MM.1S (cell line): ENCODE data around the gene PKHD1.

ENCODE experiments used
- DNase-seq: peaks from one replicate; pipeline ENCODE4 v3.0.0-alpha.2; 2015
- H2AFZ ChIP-seq: fragments of 300-600 bp; sonication (generic); 2 replicates; pipeline ENCODE4 v1.6.0; 2016; ENCODE audit warnings: antibody characterized with exemption, low read length
- H3F3A ChIP-seq: fragments of 300-600 bp; sonication (generic); 2 replicates; pipeline ENCODE4 v1.6.1; 2016; ENCODE audit warnings: mild to moderate bottlenecking, antibody characterized with exemption, low read length, moderate library complexity, mixed read lengths; ENCODE audit not compliant: insufficient read depth
- H3K27ac ChIP-seq: fragments of 300-600 bp; sonication (generic); 2 replicates; pipeline ENCODE4 v1.5.1; 2016; ENCODE audit warnings: mild to moderate bottlenecking, low read length
- H3K27me3 ChIP-seq: fragments of 300-600 bp; sonication (generic); replicated peaks from 2 replicates; pipeline ENCODE4 v1.6.0; 2016; ENCODE audit warnings: low read length; ENCODE audit not compliant: insufficient read depth
- H3K36me3 ChIP-seq: fragments of 300-600 bp; sonication (generic); replicated peaks from 2 replicates; pipeline ENCODE4 v1.6.1; 2016; ENCODE audit warnings: mild to moderate bottlenecking, low read length, mixed read lengths; ENCODE audit not compliant: insufficient read depth
- H3K4me1 ChIP-seq: fragments of 300-600 bp; sonication (generic); 2 replicates; pipeline ENCODE4 v1.6.1; 2016; ENCODE audit warnings: low read length, mixed read lengths
- H3K4me2 ChIP-seq: fragments of 300-600 bp; sonication (generic); 2 replicates; pipeline ENCODE4 v1.6.0; 2016; ENCODE audit warnings: low read depth, low read length
- H3K4me3 ChIP-seq: fragments of 300-600 bp; sonication (generic); 2 replicates; pipeline ENCODE4 v1.5.1; 2016; ENCODE audit warnings: low read length, mixed read lengths
- H3K79me2 ChIP-seq: fragments of 300-600 bp; sonication (generic); 2 replicates; pipeline ENCODE4 v1.6.1; 2016; ENCODE audit warnings: mixed run types, low read length, mixed read lengths
- H3K9ac ChIP-seq: fragments of 300-600 bp; sonication (generic); 2 replicates; pipeline ENCODE4 v1.6.1; 2016; ENCODE audit warnings: low read length, mixed read lengths
- H3K9me2 ChIP-seq: fragments of 300-600 bp; sonication (generic); replicated peaks from 2 replicates; pipeline ENCODE4 v1.6.1; 2016; ENCODE audit warnings: mild to moderate bottlenecking, low read length, mixed read lengths; ENCODE audit not compliant: insufficient read depth
- H3K9me3 ChIP-seq: fragments of 300-600 bp; sonication (generic); replicated peaks from 2 replicates; pipeline ENCODE4 v1.6.1; 2016; ENCODE audit warnings: mild to moderate bottlenecking, low read length, mixed read lengths; ENCODE audit not compliant: insufficient read depth
- H4K20me1 ChIP-seq: fragments of 300-600 bp; sonication (generic); 2 replicates; pipeline ENCODE4 v1.6.1; 2016; ENCODE audit warnings: mild to moderate bottlenecking, low read length, moderate library complexity, mixed read lengths; ENCODE audit not compliant: insufficient read depth
- CTCF ChIP-seq: fragments of 300-600 bp; sonication (generic); IDR thresholded peaks from 2 replicates; pipeline ENCODE4 v1.5.1; 2016; ENCODE audit warnings: antibody characterized with exemption, low read length, mixed read lengths
- EZH2 ChIP-seq: fragments of 300-600 bp; sonication (generic); optimal IDR thresholded peaks from 2 replicates; pipeline ENCODE3; 2017; ENCODE audit warnings: low read depth, mild to moderate bottlenecking, antibody characterized with exemption, low read length, mixed read lengths
- EZH2phosphoT487 ChIP-seq: fragments of 300-600 bp; sonication (generic); IDR thresholded peaks from 2 replicates; pipeline ENCODE4 v1.6.1; 2018; ENCODE audit warnings: antibody characterized with exemption, low read length

Gene PKHD1

GRCh38 chr6:52086741-52087140 is 672 bp downstream of the PKHD1 start:
- H3K4me1 ChIP-seq = no peaks in the 10 kb centered on the region
- H4K20me1 ChIP-seq = no peaks in the 10 kb centered on the region
- no peak overlapping the region for H3K9ac ChIP-seq
- no peak overlapping the region for H2AFZ ChIP-seq
- no peaks in the 10 kb centered on the region for H3K27me3 ChIP-seq
- H3K9me3 ChIP-seq = no peaks in the 10 kb centered on the region
- H3K9me2 ChIP-seq = no peaks in the 10 kb centered on the region
- no peak overlapping the region for H3K4me3 ChIP-seq
- no peak overlapping the region for H3K27ac ChIP-seq
- no peaks in the 10 kb centered on the region for H3K79me2 ChIP-seq
- no peak for DNase-seq
- no peak for TF ChIP-seq EZH2phosphoT487
- TF ChIP-seq CTCF = no peak
- TF ChIP-seq EZH2 = no peak
- H3F3A ChIP-seq = no peaks in the 10 kb centered on the region
- no peaks in the 10 kb centered on the region for H3K36me3 ChIP-seq
- no peak overlapping the region for H3K4me2 ChIP-seq

GRCh38 chr6:52081237-52081636 is 6.2 kb downstream of the PKHD1 start:
- Histone ChIP-seq H3K36me3 (no peaks in the 10 kb centered on the region), H3K4me1 (no peaks in the 10 kb centered on the region), H4K20me1 (no peaks in the 10 kb centered on the region), H3K4me2 (no peak overlapping the region), H3K27ac (no peak overlapping the region), H3K4me3 (no peak overlapping the region), H3K27me3 (no peaks in the 10 kb centered on the region), H3K9me3 (no peaks in the 10 kb centered on the region), H3K9ac (no peak overlapping the region), H3K79me2 (no peaks in the 10 kb centered on the region), H3K9me2 (no peaks in the 10 kb centered on the region), H3F3A (no peaks in the 10 kb centered on the region), H2AFZ (no peak overlapping the region)
- TF ChIP-seq EZH2phosphoT487 = no peak
- TF ChIP-seq EZH2 = no peak
- no peak for TF ChIP-seq CTCF
- DNase-seq = no peak

GRCh38 chr6:52077961-52078625 is 9.3 kb downstream of the PKHD1 start:
- Histone ChIP-seq H2AFZ (no peak overlapping the region), H4K20me1 (no peaks in the 10 kb centered on the region)

More at GRCh38 chr6:52077961-52078625, 9.3 kb downstream of the PKHD1 start:
- H3K4me1 ChIP-seq = no peaks in the 10 kb centered on the region
- TF ChIP-seq EZH2 (no peak), CTCF (no peak), EZH2phosphoT487 (no peak)
- no peaks in the 10 kb centered on the region for H3K9me3 ChIP-seq
- no peak for DNase-seq
- no peaks in the 10 kb centered on the region for H3F3A ChIP-seq
- no peaks in the 10 kb centered on the region for H3K9me2 ChIP-seq
- no peak overlapping the region for H3K27ac ChIP-seq
- no peaks in the 10 kb centered on the region for H3K27me3 ChIP-seq
- no peaks in the 10 kb centered on the region for H3K79me2 ChIP-seq
- H3K36me3 ChIP-seq = no peaks in the 10 kb centered on the region
- H3K4me3 ChIP-seq = no peak overlapping the region
- no peak overlapping the region for H3K9ac ChIP-seq
- H3K4me2 ChIP-seq = no peak overlapping the region
